Measurements from ENCODE around the gene TTLL1. TPM values are rescaled to one million over a fixed set of nuclear protein-coding genes. Genes with fewer than 3 reads are reported as not detected.

Gene TTLL1
- total RNA-seq, 1 donor from 2014 or later: 19.1 TPM

- peak; percentile 55 for TF ChIP-seq CTCF (conservative IDR thresholded peaks at IDR 0.05)
- H3K36me3 Mint-ChIP-seq (ENCODE audit: low read depth): peaks cover 3% of the 10 kb centered on the region
- H3K4me3 Mint-ChIP-seq: peak overlapping the region; percentile 90
- H3K9me3 Mint-ChIP-seq: no peaks in the 10 kb centered on the region
- peaks cover 13% of the 10 kb centered on the region for H3K4me1 Mint-ChIP-seq
- H3K27me3 Mint-ChIP-seq (ENCODE audit: low read depth): no peaks in the 10 kb centered on the region
- no peak overlapping the region for H3K27ac Mint-ChIP-seq (ENCODE audit: unreplicated experiment)
- DNase-seq (ENCODE audit: low read depth, low spot score): no peak
Observed at GRCh38 chr22:43090130-43090789, 1.1 kb upstream of the TTLL1 start.

- H3K27ac Mint-ChIP-seq (ENCODE audit: unreplicated experiment): no peak overlapping the region
- H3K4me3 Mint-ChIP-seq: peak overlapping the region; percentile 93
- H3K27me3 Mint-ChIP-seq (ENCODE audit: low read depth): no peaks in the 10 kb centered on the region
- H3K9me3 Mint-ChIP-seq: no peaks in the 10 kb centered on the region
- no peak for TF ChIP-seq CTCF (conservative IDR thresholded peaks at IDR 0.05)
- H3K36me3 Mint-ChIP-seq (ENCODE audit: low read depth): peaks cover 5% of the 10 kb centered on the region
- peaks cover 13% of the 10 kb centered on the region for H3K4me1 Mint-ChIP-seq
- no peak for DNase-seq (ENCODE audit: low read depth, low spot score)
Observed at GRCh38 chr22:43088627-43088983, 586 bp downstream of the TTLL1 start.

- no peak for DNase-seq (ENCODE audit: low read depth, low spot score)
- H3K27me3 Mint-ChIP-seq (ENCODE audit: low read depth): no peaks in the 10 kb centered on the region
- H3K27ac Mint-ChIP-seq (ENCODE audit: unreplicated experiment): no peak overlapping the region
- H3K36me3 Mint-ChIP-seq (ENCODE audit: low read depth): peaks cover 5% of the 10 kb centered on the region
- H3K4me1 Mint-ChIP-seq: peaks cover 13% of the 10 kb centered on the region
- TF ChIP-seq CTCF (conservative IDR thresholded peaks at IDR 0.05): no peak
- no peaks in the 10 kb centered on the region for H3K9me3 Mint-ChIP-seq
- H3K4me3 Mint-ChIP-seq: peak overlapping the region; percentile 80
Observed at GRCh38 chr22:43085658-43086606, 3.3 kb downstream of the TTLL1 start.

GRCh38 chr22:43081968-43082367 lies 7.2 kb downstream of the TTLL1 start:
- no peak for TF ChIP-seq CTCF (conservative IDR thresholded peaks at IDR 0.05)
- H3K36me3 Mint-ChIP-seq (ENCODE audit: low read depth): peaks cover 5% of the 10 kb centered on the region
- no peak for DNase-seq (ENCODE audit: low read depth, low spot score)
- H3K4me1 Mint-ChIP-seq: no peaks in the 10 kb centered on the region
- H3K9me3 Mint-ChIP-seq: no peaks in the 10 kb centered on the region
- no peaks in the 10 kb centered on the region for H3K27me3 Mint-ChIP-seq (ENCODE audit: low read depth)
- H3K27ac Mint-ChIP-seq (ENCODE audit: unreplicated experiment): no peak overlapping the region
- H3K4me3 Mint-ChIP-seq: no peak overlapping the region

GRCh38 chr22:43080616-43081015 lies 8.6 kb downstream of the TTLL1 start:
- Mint-ChIP-seq H3K4me1 (no peaks in the 10 kb centered on the region), H3K4me3 (no peak overlapping the region), H3K9me3 (no peaks in the 10 kb centered on the region), H3K27ac (ENCODE audit: unreplicated experiment) (no peak overlapping the region), H3K36me3 (ENCODE audit: low read depth) (peaks cover 5% of the 10 kb centered on the region), H3K27me3 (ENCODE audit: low read depth) (no peaks in the 10 kb centered on the region)
- no peak for DNase-seq (ENCODE audit: low read depth, low spot score)
- TF ChIP-seq CTCF (conservative IDR thresholded peaks at IDR 0.05): no peak
